ENCODE data around the gene FAM236B. TPM values are rescaled to one million over a fixed set of nuclear protein-coding genes. Genes with fewer than 3 reads are reported as not detected.

Gene FAM236B
- not detected in 2 replicates for total RNA-seq

DNA sequence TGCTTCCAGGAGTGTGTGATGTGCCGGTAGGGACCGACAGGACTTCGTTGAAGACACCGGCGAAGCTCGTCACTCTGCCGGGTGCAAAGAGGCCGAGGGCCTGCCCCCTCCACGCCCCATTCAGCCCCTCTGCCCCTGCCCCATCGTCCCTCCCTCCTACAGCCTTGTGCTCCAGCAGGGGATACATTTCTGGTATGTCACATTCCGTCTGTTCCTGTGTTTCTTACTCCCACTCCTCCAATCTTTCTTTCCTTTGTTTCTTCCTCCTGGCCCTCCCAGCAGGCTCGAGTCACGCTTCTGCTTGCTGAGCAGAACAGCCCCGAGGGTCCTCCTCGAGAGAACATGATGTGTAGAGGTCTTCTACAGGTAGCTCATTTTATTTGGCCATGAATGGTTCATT lies at the start of gene FAM236B:
Gene FAM236B, minus strand, starts transcription at position 101 of the 400 bp plus-strand sequence. Its CDS starts 100 bp downstream, at position 1.

DNA sequence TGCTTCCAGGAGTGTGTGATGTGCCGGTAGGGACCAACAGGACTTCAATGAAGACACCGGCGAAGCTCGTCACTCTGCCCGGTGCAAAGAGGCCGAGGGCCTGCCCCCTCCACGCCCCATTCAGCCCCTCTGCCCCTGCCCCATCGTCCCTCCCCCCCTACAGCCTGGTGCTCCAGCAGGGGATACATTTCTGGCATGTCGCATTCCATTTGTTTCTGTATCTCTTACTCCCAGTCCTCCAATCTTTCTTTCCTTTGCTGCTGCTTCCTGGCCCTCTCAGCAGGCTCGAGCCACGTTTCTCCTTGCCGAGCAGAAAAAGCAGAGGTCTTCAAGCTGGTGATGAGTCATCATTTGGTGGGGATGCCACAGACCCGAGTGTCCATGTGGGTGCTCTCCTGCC lies 25.6 kb upstream of the FAM236B start, which contains the start of gene FAM236D:
Gene FAM236D, minus strand, starts transcription at position 101 of the 400 bp plus-strand sequence. Its CDS starts 100 bp downstream, at position 1.

GRCh38 chrX:72776653-72777466 lies 5.6 kb downstream of the FAM236B start, which contains the start of gene DMRTC1B:
Gene DMRTC1B, plus strand, starts transcription at chrX:72776890. Its CDS starts 68,246 bp downstream, at chrX:72845136.

Other genes starting within 250 kb of the FAM236B start
- gene HDAC8, start 209.8 kb downstream of the FAM236B start, total RNA-seq, result 23.5 and 31.1 TPM in 2 replicates
- gene PHKA1, start 68.4 kb downstream of the FAM236B start, total RNA-seq, result 6.3 and 10.3 TPM in 2 replicates
- gene DMRTC1B, start 5.8 kb downstream of the FAM236B start, total RNA-seq, result not detected in 2 replicates
- not detected in 2 replicates for gene FAM236D, start 25.6 kb upstream of the FAM236B start, total RNA-seq
- not detected in 2 replicates for gene FAM236C, start 130.0 kb upstream of the FAM236B start, total RNA-seq
- not detected in 2 replicates for gene FAM236A, start 155.5 kb upstream of the FAM236B start, total RNA-seq
- gene DMRTC1, start 161.2 kb upstream of the FAM236B start, total RNA-seq, result not detected in 2 replicates
- not detected in 2 replicates for gene PABPC1L2B, start 220.3 kb upstream of the FAM236B start, total RNA-seq